ENCODE data around the gene LRFN4.

LRFN4 gene

GRCh38 chr11:66858186-66858938, 1.5 kb downstream of the LRFN4 start:
- no peak for DNase-seq (ENCODE audit: low spot score)

- no peak for DNase-seq (ENCODE audit: low spot score)
Measured at GRCh38 chr11:66858939-66859685, 2.2 kb downstream of the LRFN4 start.

GRCh38 chr11:66859686-66860448, 3.0 kb downstream of the LRFN4 start:
- no peak for DNase-seq (ENCODE audit: low spot score)

GRCh38 chr11:66860449-66860831, 3.6 kb downstream of the LRFN4 start:
- DNase-seq (ENCODE audit: low spot score): no peak

- no peak for DNase-seq (ENCODE audit: low spot score)
Measured at GRCh38 chr11:66861038-66861773, 4.3 kb downstream of the LRFN4 start.

GRCh38 chr11:66861774-66862558, 5.1 kb downstream of the LRFN4 start:
- DNase-seq (ENCODE audit: low spot score): no peak

GRCh38 chr11:66862559-66863037, 5.7 kb downstream of the LRFN4 start:
- no peak for DNase-seq (ENCODE audit: low spot score)

GRCh38 chr11:66863428-66864125, 6.7 kb downstream of the LRFN4 start:
- no peak for DNase-seq (ENCODE audit: low spot score)

GRCh38 chr11:66864172-66864901, 7.5 kb downstream of the LRFN4 start:
- no peak for DNase-seq (ENCODE audit: low spot score)

- no peak for DNase-seq (ENCODE audit: low spot score)
Measured at GRCh38 chr11:66864924-66865697, 8.2 kb downstream of the LRFN4 start.

- no peak for DNase-seq (ENCODE audit: low spot score)
Measured at GRCh38 chr11:66866007-66866406, 9.1 kb downstream of the LRFN4 start.

GRCh38 chr11:66866511-66866986, 9.7 kb downstream of the LRFN4 start:
- no peak for DNase-seq (ENCODE audit: low spot score)

- no peak for DNase-seq (ENCODE audit: low spot score)
Measured at GRCh38 chr11:66867425-66868040, 10.7 kb downstream of the LRFN4 start.

GRCh38 chr11:66868082-66868725, 11.3 kb downstream of the LRFN4 start:
- no peak for DNase-seq (ENCODE audit: low spot score)

- DNase-seq (ENCODE audit: low spot score): peak; percentile 51
Measured at GRCh38 chr11:66868726-66869566, 12.1 kb downstream of the LRFN4 start.

- no peak for DNase-seq (ENCODE audit: low spot score)
Measured at GRCh38 chr11:66869567-66869870, 12.7 kb downstream of the LRFN4 start.

- DNase-seq (ENCODE audit: low spot score): no peak
Measured at GRCh38 chr11:66870131-66870530, 13.3 kb downstream of the LRFN4 start.

Data from SK-N-DZ (cell line).